GM23338 (cell line): ENCODE results near the gene NANS. TPM values are rescaled to one million over a fixed set of nuclear protein-coding genes. Genes with fewer than 3 reads are reported as not detected.

Experiments used
- ATAC-seq: fragments of 200-7000 bp; cut with Tn5 transposase; 3 replicates; pipeline ENCODE4 v1.9.1; 2020
- DNase-seq: peaks from one replicate; pipeline ENCODE4 v3.0.0-alpha.2; 2015; ENCODE audit warnings: low spot score
- H2AFZ ChIP-seq: fragments of 200-600 bp; sonication (generic); 2 replicates; pipeline ENCODE4 v1.8.0; 2016; ENCODE audit warnings: antibody characterized with exemption, mild to moderate bottlenecking, moderate library complexity
- H3F3A ChIP-seq: fragments of 200-600 bp; sonication (generic); replicated peaks from 2 replicates; pipeline ENCODE4 v1.8.0; 2017; ENCODE audit warnings: antibody characterized with exemption, mixed run types, low read depth
- H3K27ac ChIP-seq: fragments of 200-600 bp; sonication (generic); 2 replicates; pipeline ENCODE4 v1.6.1; 2016; ENCODE audit warnings: low read depth
- H3K27me3 ChIP-seq: fragments of 200-600 bp; sonication (generic); 2 replicates; pipeline ENCODE4 v1.8.0; 2016; ENCODE audit warnings: mild to moderate bottlenecking, mixed run types, moderate library complexity; ENCODE audit not compliant: insufficient read depth
- H3K36me3 ChIP-seq: fragments of 200-600 bp; sonication (generic); 2 replicates; pipeline ENCODE4 v1.8.0; 2016; ENCODE audit warnings: mild to moderate bottlenecking; ENCODE audit not compliant: insufficient read depth
- H3K4me1 ChIP-seq: fragments of 200-600 bp; sonication (generic); 2 replicates; pipeline ENCODE4 v1.8.0; 2016; ENCODE audit warnings: mild to moderate bottlenecking, moderate library complexity; ENCODE audit not compliant: insufficient read depth
- H3K4me2 ChIP-seq: fragments of 200-600 bp; sonication (generic); 2 replicates; pipeline ENCODE4 v1.7.1; 2017; ENCODE audit warnings: mixed run types
- H3K4me3 ChIP-seq: fragments of 200-600 bp; sonication (generic); 2 replicates; pipeline ENCODE4 v1.6.1; 2016; ENCODE audit warnings: mixed run types
- H3K79me2 ChIP-seq: fragments of 200-600 bp; sonication (generic); replicated peaks from 2 replicates; pipeline ENCODE4 v1.8.0; 2017; ENCODE audit warnings: mild to moderate bottlenecking; ENCODE audit not compliant: insufficient read depth
- H3K9me2 ChIP-seq: fragments of 200-600 bp; sonication (generic); 2 replicates; pipeline ENCODE4 v1.8.0; 2017; ENCODE audit not compliant: insufficient read depth
- H4K20me1 ChIP-seq: fragments of 200-600 bp; sonication (generic); replicated peaks from 2 replicates; pipeline ENCODE4 v1.8.0; 2017; ENCODE audit warnings: mild to moderate bottlenecking; ENCODE audit not compliant: insufficient read depth
- H3K27ac Mint-ChIP-seq: 2 replicates; pipeline ENCODE4 v1.8.0; 2020; ENCODE audit warnings: inconsistent platforms, mild to moderate bottlenecking, moderate library complexity, mixed read lengths
- H3K27me3 Mint-ChIP-seq: 3 replicates; pipeline ENCODE4 v1.8.0; 2022; ENCODE audit warnings: low read depth, mild to moderate bottlenecking, moderate library complexity, mixed read lengths, inconsistent platforms; ENCODE audit not compliant: insufficient read depth, poor library complexity
- H3K36me3 Mint-ChIP-seq: 3 replicates; pipeline ENCODE4 v1.8.0; 2021; ENCODE audit warnings: low read depth, mild to moderate bottlenecking, inconsistent platforms, moderate library complexity, mixed read lengths
- H3K4me1 Mint-ChIP-seq: 3 replicates; pipeline ENCODE4 v1.8.0; 2020; ENCODE audit warnings: mild to moderate bottlenecking, inconsistent platforms, mixed read lengths
- H3K4me3 Mint-ChIP-seq: 3 replicates; pipeline ENCODE4 v1.8.0; 2021; ENCODE audit warnings: moderate library complexity, mild to moderate bottlenecking, inconsistent platforms, mixed read lengths
- H3K9me3 Mint-ChIP-seq: 3 replicates; pipeline ENCODE4 v1.8.0; 2020; ENCODE audit warnings: moderate library complexity, mild to moderate bottlenecking, inconsistent platforms, mixed read lengths
- CREB1 ChIP-seq: fragments of 250-450 bp; sonication (Bioruptor Pico); IDR thresholded peaks from 2 replicates; pipeline ENCODE4 v1.5.0; 2020; ENCODE audit warnings: low read depth, mild to moderate bottlenecking, moderate library complexity
- CTCF ChIP-seq, 2 experiments: fragments of 200-600 bp in 1 of 2; sonication (generic) in 1 of 2; conservative IDR thresholded peaks; 2 replicates each; pipeline versions ENCODE4 v1.5.1 to v1.6.1; 2016 to 2017; ENCODE audit warnings: antibody characterized with exemption in 2 of 2, low read depth in 2 of 2, mild to moderate bottlenecking in 2 of 2, moderate library complexity in 1 of 2
- EZH2 ChIP-seq: fragments of 200-600 bp; sonication (generic); IDR thresholded peaks from one replicate; pipeline ENCODE4 v1.8.0; 2017; ENCODE audit warnings: antibody characterized with exemption, mild to moderate bottlenecking, low read depth; ENCODE audit not compliant: unreplicated experiment
- EZH2phosphoT487 ChIP-seq: fragments of 200-600 bp; sonication (generic); IDR thresholded peaks from one replicate; pipeline ENCODE4 v1.8.1; 2018; ENCODE audit warnings: antibody characterized with exemption; ENCODE audit not compliant: unreplicated experiment
- JUNB ChIP-seq: IDR thresholded peaks from one replicate; pipeline ENCODE4 v1.6.1; 2016; ENCODE audit warnings: antibody characterized with exemption; ENCODE audit not compliant: unreplicated experiment
- NANOG ChIP-seq: IDR thresholded peaks from 2 replicates; pipeline ENCODE4 v1.6.1; 2016; ENCODE audit warnings: antibody characterized with exemption, borderline replicate concordance
- POLR2AphosphoS5 ChIP-seq: IDR thresholded peaks from 2 replicates; pipeline ENCODE4 v1.6.1; 2016; ENCODE audit warnings: antibody characterized with exemption, low read depth
- REST ChIP-seq: IDR thresholded peaks from one replicate; pipeline ENCODE4 v1.6.1; 2018; ENCODE audit warnings: antibody characterized with exemption; ENCODE audit not compliant: unreplicated experiment
- STAT1 ChIP-seq: IDR thresholded peaks from one replicate; pipeline ENCODE4 v1.6.1; 2016; ENCODE audit warnings: antibody characterized with exemption; ENCODE audit not compliant: unreplicated experiment
- ZNF331 ChIP-seq: fragments of 250-450 bp; sonication (Bioruptor Pico); IDR thresholded peaks from 2 replicates; pipeline ENCODE4 v1.5.0; 2020; ENCODE audit warnings: low read depth, mild to moderate bottlenecking, moderate library complexity
- ZNF462 ChIP-seq: fragments of 250-450 bp; sonication (Bioruptor Pico); IDR thresholded peaks from 2 replicates; pipeline ENCODE4 v1.5.0; 2020; ENCODE audit warnings: mild to moderate bottlenecking, moderate library complexity
- polyA plus RNA-seq: library from polyadenylated mRNA; unstranded; fragments of >200 nt; fragmentation: Nextera tagmentation; extraction: Ambion mirVana; gene quantifications from 2 replicates; pipeline ENCODE4 v1.2.1, GENCODE V29; 2016
- total RNA-seq: library from RNA; depleted of rRNA; stranded (reverse); fragments of >200 nt; shearing (Covaris generic); gene quantifications from 2 replicates; pipeline ENCODE4 v1.2.3, GENCODE V29; 2014

Gene NANS
- total and polyA plus RNA-seq, 2 experiments from 2014 or later, result 67.3 to 77.4 TPM

- Histone ChIP-seq H3K27me3 (no peaks in the 10 kb centered on the region), H3K4me1 (peaks cover 12% of the 10 kb centered on the region), H3K27ac (no peak overlapping the region), H3K4me2 (no peak overlapping the region), H3F3A (no peaks in the 10 kb centered on the region), H2AFZ (no peak overlapping the region), H3K4me3 (no peak overlapping the region), H3K79me2 (no peaks in the 10 kb centered on the region), H3K36me3 (peaks cover 8% of the 10 kb centered on the region; the same call in 1 of the 2 replicates), H3K9me2 (no peaks in the 10 kb centered on the region), H4K20me1 (no peaks in the 10 kb centered on the region)
- no peak overlapping the region for H3K4me3 Mint-ChIP-seq
- H3K27me3 Mint-ChIP-seq, result peaks cover 16% of the 10 kb centered on the region
- TF ChIP-seq ZNF462 (CRISPR knock-in tag) (no peak), STAT1 (no peak), CREB1 (no peak), ZNF331 (no peak), CTCF (conservative IDR thresholded peaks at IDR 0.05; ENCODE audit: low read depth in 2 of 2) (no peak), POLR2AphosphoS5 (no peak), JUNB (no peak), REST (no peak), EZH2phosphoT487 (no peak), NANOG (no peak), EZH2 (no peak)
- peaks cover 18% of the 10 kb centered on the region for H3K4me1 Mint-ChIP-seq
- H3K36me3 Mint-ChIP-seq, result peaks cover 5% of the 10 kb centered on the region; the same call in 1 of the 3 replicates
- H3K27ac Mint-ChIP-seq, result no peak overlapping the region
- DNase-seq, result no peak
- no peaks in the 10 kb centered on the region for H3K9me3 Mint-ChIP-seq
- ATAC-seq, result no peak
Measured at GRCh38 chr9:98096091-98096490, 39.6 kb downstream of the NANS start.
